Panc1 (cell line): Measurements from ENCODE around the gene OSTF1. TPM values are rescaled to one million over a fixed set of nuclear protein-coding genes. Genes with fewer than 3 reads are reported as not detected.

Experiments
- ATAC-seq: fragments of 200-7000 bp; cut with Tn5 transposase; 2 replicates; pipeline ENCODE4 v1.9.1; 2020; ENCODE audit warnings: mild to moderate bottlenecking, moderate library complexity
- BruUV-seq: library from RNA; stranded (reverse); fragments of 400-500 nt; replicated peaks from 2 replicates; lab custom pipeline; 2021; lab: Mats Ljungman, UMichigan
- CTCF ChIA-PET: fragments of 300-600 bp; sonication (Branson Sonifier 250); formaldehyde crosslinking; loops from one replicate; lab custom pipeline; 2022; ENCODE audit warnings: antibody characterized with exemption; lab: Charles Lee
- POLR2A ChIA-PET: fragments of 300-600 bp; sonication (Branson Sonifier 250); formaldehyde crosslinking; loops from one replicate; lab custom pipeline; 2022; ENCODE audit warnings: antibody characterized with exemption; lab: Charles Lee
- DNase-seq: peaks from one replicate; pipeline ENCODE4 v3.0.0-alpha.2; 2010; ENCODE audit warnings: low read depth, low spot score
- H3K27ac ChIP-seq: 2 replicates; pipeline ENCODE4 v1.5.1; 2011; ENCODE audit warnings: mild to moderate bottlenecking, low read length, inconsistent platforms
- H3K27me3 ChIP-seq: fragments of 200-500 bp; sonication (Bioruptor generic); 2 replicates; pipeline ENCODE4 v1.6.0; 2014; ENCODE audit warnings: low read length, inconsistent platforms; ENCODE audit not compliant: control insufficient read depth, insufficient read depth
- H3K36me3 ChIP-seq: fragments of 200-500 bp; sonication (Bioruptor generic); 2 replicates; pipeline ENCODE4 v1.5.1; 2014; ENCODE audit warnings: inconsistent platforms, mild to moderate bottlenecking, low read length, moderate library complexity; ENCODE audit not compliant: control insufficient read depth, insufficient read depth
- H3K4me1 ChIP-seq: 2 replicates; pipeline ENCODE4 v1.5.1; 2011; ENCODE audit warnings: inconsistent platforms, mild to moderate bottlenecking, low read length, moderate library complexity; ENCODE audit not compliant: control insufficient read depth, insufficient read depth
- H3K4me3 ChIP-seq, 2 experiments: 2 replicates each; pipeline ENCODE4 v1.5.1; 2011 to 2012; ENCODE audit warnings: low read depth in 2 of 2, low read length in 2 of 2, mild to moderate bottlenecking in 2 of 2, inconsistent platforms in 1 of 2, moderate library complexity in 1 of 2
- H3K9me3 ChIP-seq: fragments of 200-500 bp; sonication (Bioruptor generic); 2 replicates; pipeline ENCODE4 v1.5.1; 2014; ENCODE audit warnings: low read depth, mild to moderate bottlenecking, inconsistent platforms, low read length, moderate library complexity; ENCODE audit not compliant: control insufficient read depth, insufficient read depth
- CTCF ChIP-seq: fragments of 450-650 bp; IDR thresholded peaks from 2 replicates; pipeline ENCODE4 v1.5.1; 2017; ENCODE audit warnings: mild to moderate bottlenecking
- POLR2AphosphoS5 ChIP-seq: IDR thresholded peaks from 2 replicates; pipeline ENCODE4 v1.6.1; 2012; ENCODE audit warnings: mild to moderate bottlenecking, low read depth, low read length, moderate library complexity
- REST ChIP-seq, 2 experiments: IDR thresholded peaks; 2 replicates each; pipeline ENCODE4 v1.6.1; 2011 to 2012; ENCODE audit warnings: low read depth in 2 of 2, control low read depth in 1 of 2, low read length in 1 of 2, mild to moderate bottlenecking in 1 of 2, moderate library complexity in 1 of 2; ENCODE audit not compliant: insufficient read depth in 1 of 2
- SIN3A ChIP-seq: IDR thresholded peaks from 2 replicates; pipeline ENCODE4 v1.6.1; 2012; ENCODE audit warnings: low read depth, mild to moderate bottlenecking, low read length, moderate library complexity, borderline replicate concordance; ENCODE audit not compliant: insufficient read depth
- TCF7L2 ChIP-seq: IDR thresholded peaks from 2 replicates; pipeline ENCODE4 v1.6.1; 2011; ENCODE audit warnings: mild to moderate bottlenecking, low read depth, low read length, inconsistent platforms
- in situ Hi-C: cut with HindIII; loops from 2 replicates; pipeline ENCODE4 v1.10.0; 2016; ENCODE audit warnings: low sequenced_read_pairs, low pct_unique_long_range_greater_than_20kb
- intact Hi-C: fragments of 100-400 bp; cut with micrococcal nuclease; formaldehyde crosslinking; loops from one replicate; pipeline ENCODE4 v1.10.0; 2022; ENCODE audit not compliant: unreplicated experiment
- total RNA-seq: library from RNA; stranded (reverse); gene quantifications from one replicate; pipeline ENCODE4 v1.2.1, GENCODE V29; 2021; ENCODE audit not compliant: unreplicated experiment

OSTF1 gene
- total RNA-seq, 1 experiment from 2014 or later: 24.6 TPM

GRCh38 chr9:75170898-75171360, 82.6 kb downstream of the OSTF1 start:
- no peaks in the 10 kb centered on the region for H3K27me3 ChIP-seq
- no peaks in the 10 kb centered on the region for H3K9me3 ChIP-seq
- no TSS peak for BruUV-seq
- in situ Hi-C loops (no loop called here), intact Hi-C loops (no loop called here)
- POLR2A ChIA-PET: no interaction called here
- no peaks in the 10 kb centered on the region for H3K4me1 ChIP-seq
- DNase-seq (no peak), ATAC-seq (no peak)
- no peak for TF ChIP-seq REST (IDR thresholded peaks at IDR 0.05; ENCODE audit: insufficient read depth in 1 of 2, low read depth in 2 of 2, low read length in 1 of 2)
- TF ChIP-seq TCF7L2: no peak
- no peak for TF ChIP-seq CTCF
- TF ChIP-seq POLR2AphosphoS5: no peak
- no peak for TF ChIP-seq SIN3A
- no peak overlapping the region for H3K27ac ChIP-seq
- no peaks in the 10 kb centered on the region for H3K36me3 ChIP-seq
- CTCF ChIA-PET: no interaction called here
- no peak overlapping the region for H3K4me3 ChIP-seq

- ChIA-PET POLR2A (interaction anchor here (0.6 kb wide), 1 partner anchor 23 kb away, joined by 3 read pairs; no protein-coding TSS in a partner anchor), CTCF (no interaction called here)
- Histone ChIP-seq H3K4me1 (no peaks in the 10 kb centered on the region), H3K36me3 (no peaks in the 10 kb centered on the region; the same call in 1 of the 2 replicates), H3K27me3 (no peaks in the 10 kb centered on the region), H3K27ac (no peak overlapping the region), H3K4me3 (no peak overlapping the region), H3K9me3 (no peaks in the 10 kb centered on the region)
- intact Hi-C loops (no loop called here), in situ Hi-C loops (no loop called here)
- no TSS peak for BruUV-seq
- TF ChIP-seq TCF7L2: no peak
- TF ChIP-seq CTCF: no peak
- no peak for TF ChIP-seq POLR2AphosphoS5
- TF ChIP-seq REST (IDR thresholded peaks at IDR 0.05; ENCODE audit: insufficient read depth in 1 of 2, low read depth in 2 of 2, low read length in 1 of 2): no peak
- no peak for TF ChIP-seq SIN3A
- DNase-seq: no peak
- ATAC-seq: no peak
These were observed 87.1 kb downstream of the OSTF1 start for GRCh38 chr9:75175395-75175794.
